HuH-7.5 (cell line): ENCODE data around the gene DCC.

Source experiments
- DNase-seq: peaks from one replicate; pipeline ENCODE4 v3.0.0; 2011; ENCODE audit warnings: low spot score

The DCC gene

GRCh38 chr18:52427521-52428175 is 87.7 kb downstream of the DCC start:
- no peak for DNase-seq

GRCh38 chr18:52431683-52432082 is 91.7 kb downstream of the DCC start:
- DNase-seq = no peak

- no peak for DNase-seq
Observed at GRCh38 chr18:52433797-52434196, 93.8 kb downstream of the DCC start.

GRCh38 chr18:52435301-52435700 is 95.3 kb downstream of the DCC start:
- DNase-seq = no peak

- no peak for DNase-seq
Observed at GRCh38 chr18:52437161-52437560, 97.2 kb downstream of the DCC start.

GRCh38 chr18:52439457-52439856 is 99.5 kb downstream of the DCC start:
- DNase-seq = no peak

GRCh38 chr18:52441794-52442193 is 101.8 kb downstream of the DCC start:
- no peak for DNase-seq

- DNase-seq = no peak
Observed at GRCh38 chr18:52442686-52443085, 102.7 kb downstream of the DCC start.

GRCh38 chr18:52451256-52451655 is 111.3 kb downstream of the DCC start:
- no peak for DNase-seq

GRCh38 chr18:52451851-52452250 is 111.9 kb downstream of the DCC start:
- DNase-seq = no peak

GRCh38 chr18:52452427-52452826 is 112.4 kb downstream of the DCC start:
- no peak for DNase-seq

GRCh38 chr18:52459890-52460289 is 119.9 kb downstream of the DCC start:
- no peak for DNase-seq

- DNase-seq = no peak
Observed at GRCh38 chr18:52462853-52463252, 122.9 kb downstream of the DCC start.

GRCh38 chr18:52465391-52465790 is 125.4 kb downstream of the DCC start:
- DNase-seq = no peak

- no peak for DNase-seq
Observed at GRCh38 chr18:52468496-52468895, 128.5 kb downstream of the DCC start.

GRCh38 chr18:52475325-52475724 is 135.3 kb downstream of the DCC start:
- DNase-seq = no peak

- DNase-seq = no peak
Observed at GRCh38 chr18:52481116-52481515, 141.1 kb downstream of the DCC start.

- no peak for DNase-seq
Observed at GRCh38 chr18:52484977-52485376, 145.0 kb downstream of the DCC start.

- DNase-seq = no peak
Observed at GRCh38 chr18:52486052-52486451, 146.1 kb downstream of the DCC start.

GRCh38 chr18:52489396-52490306 is 149.7 kb downstream of the DCC start:
- DNase-seq = no peak

GRCh38 chr18:52496426-52496825 is 156.4 kb downstream of the DCC start:
- DNase-seq = no peak

- no peak for DNase-seq
Observed at GRCh38 chr18:52499016-52499415, 159.0 kb downstream of the DCC start.

- no peak for DNase-seq
Observed at GRCh38 chr18:52499644-52500043, 159.6 kb downstream of the DCC start.

- no peak for DNase-seq
Observed at GRCh38 chr18:52504589-52504988, 164.6 kb downstream of the DCC start.
